K562 (cell line): Measurements from ENCODE around the gene PRDM2. TPM values are rescaled to one million over a fixed set of nuclear protein-coding genes. Genes with fewer than 3 reads are reported as not detected.

ENCODE experiments used
- ATAC-seq: fragments of 200-7000 bp; cut with Tn5 transposase; 3 replicates; pipeline ENCODE4 v1.9.1; 2020; ENCODE audit warnings: moderate library complexity
- BruUV-seq: library from RNA; stranded (reverse); fragments of 400-500 nt; replicated peaks from 2 replicates; lab custom pipeline; 2021; lab: Mats Ljungman, UMichigan
- CTCF ChIA-PET: fragments of 300-600 bp; formaldehyde crosslinking; extraction: SDS; loops from one replicate; lab custom pipeline; 2021; ENCODE audit warnings: low intra/inter-chr PET ratio; lab: Yijun Ruan, JAX
- POLR2A ChIA-PET: fragments of 300-600, 350-650 bp; sonication (Branson Sonifier 250); formaldehyde crosslinking; extraction: SDS; loops from one replicate; lab custom pipeline; 2021; ENCODE audit warnings: antibody characterized with exemption, inconsistent platforms; lab: Yijun Ruan, JAX
- DNase-seq, 4 experiments: peaks; one replicate each; pipeline versions ENCODE4 v3.0.0 to v3.0.0-alpha.2; 2011 to 2018; ENCODE audit warnings: low spot score in 3 of 4, mixed read lengths in 3 of 4; ENCODE audit errors: extremely low read depth in 1 of 4
- FAIRE-seq: peaks from 2 replicates; lab custom pipeline; 2011; peaks lifted over from hg19 to GRCh38; lab: Jason Lieb, UNC
- H2AFZ ChIP-seq: 2 replicates; pipeline ENCODE4 v1.6.0; 2011; ENCODE audit warnings: low read depth, low read length, control low read depth, inconsistent platforms
- H3K27ac ChIP-seq: fragments of 200-600 bp; 3 replicates; pipeline ENCODE4 v1.8.0; 2011; ENCODE audit warnings: low read depth, mild to moderate bottlenecking, control low read depth, inconsistent platforms, low read length, moderate library complexity, mixed read lengths; ENCODE audit errors: extremely low read depth
- H3K27me3 ChIP-seq, 2 experiments: fragments of 300-600 bp in 1 of 2; 2 replicates in 1 of 2; 3 replicates in 1 of 2; pipeline versions ENCODE4 v1.6.0 to v1.8.0; 2011; ENCODE audit warnings: inconsistent platforms in 2 of 2, low read length in 2 of 2, mild to moderate bottlenecking in 1 of 2, mixed read lengths in 1 of 2, moderate library complexity in 1 of 2; ENCODE audit not compliant: control insufficient read depth in 2 of 2, insufficient read depth in 2 of 2
- H3K36me3 ChIP-seq: fragments of 300-600 bp; 3 replicates; pipeline ENCODE4 v1.8.0; 2011; ENCODE audit warnings: mild to moderate bottlenecking, low read length, inconsistent platforms; ENCODE audit not compliant: control insufficient read depth, insufficient read depth
- H3K4me1 ChIP-seq, 2 experiments: fragments of 200-600 bp in 1 of 2; replicated peaks in 1 of 2; 2 replicates in 1 of 2; 3 replicates in 1 of 2; pipeline versions ENCODE4 v1.5.1 to v1.8.0; 2011; ENCODE audit warnings: inconsistent platforms in 2 of 2, low read length in 2 of 2, mild to moderate bottlenecking in 1 of 2, mixed read lengths in 1 of 2, moderate library complexity in 1 of 2; ENCODE audit not compliant: control insufficient read depth in 2 of 2, insufficient read depth in 2 of 2
- H3K4me2 ChIP-seq: 2 replicates; pipeline ENCODE4 v1.6.1; 2011; ENCODE audit warnings: low read length, control low read depth, inconsistent platforms, mixed read lengths; ENCODE audit not compliant: insufficient read depth
- H3K4me3 ChIP-seq: fragments of 200-600 bp; sonication (generic), shearing (Covaris generic); 2 replicates; pipeline ENCODE4 v1.5.1; 2016; ENCODE audit warnings: control low read depth, inconsistent platforms
- H3K79me2 ChIP-seq: fragments of 200-600 bp; 3 replicates; pipeline ENCODE4 v1.8.0; 2011; ENCODE audit warnings: low read length, inconsistent platforms; ENCODE audit not compliant: control insufficient read depth, insufficient read depth
- H3K9ac ChIP-seq, 2 experiments: 2 replicates each; pipeline versions ENCODE4 v1.6.0 to v1.6.1; 2011; ENCODE audit warnings: low read depth in 2 of 2, low read length in 2 of 2, control low read depth in 1 of 2, inconsistent platforms in 1 of 2, mild to moderate bottlenecking in 1 of 2, mixed read lengths in 1 of 2; ENCODE audit not compliant: insufficient read depth in 1 of 2
- H3K9me1 ChIP-seq: one replicate; pipeline ENCODE4 v1.6.0; 2011; ENCODE audit warnings: inconsistent platforms, mild to moderate bottlenecking, low read length, moderate library complexity; ENCODE audit not compliant: control insufficient read depth, insufficient read depth
- H3K9me3 ChIP-seq: replicated peaks from 2 replicates; pipeline ENCODE4 v1.5.1; 2011; ENCODE audit warnings: low read depth, low read length, inconsistent platforms; ENCODE audit not compliant: control insufficient read depth, insufficient read depth
- H4K20me1 ChIP-seq: replicated peaks from 2 replicates; pipeline ENCODE4 v1.6.1; 2011; ENCODE audit warnings: low read length, inconsistent platforms, mixed read lengths; ENCODE audit not compliant: control insufficient read depth, insufficient read depth
- CREB3 ChIP-seq: fragments of 450-650 bp; conservative IDR thresholded peaks from 2 replicates; pipeline ENCODE4 v1.6.1; 2016; ENCODE audit warnings: missing genetic modification characterization, low read depth, mild to moderate bottlenecking, missing compliant biosample characterization, moderate library complexity
- CREM ChIP-seq: IDR thresholded peaks from 2 replicates; pipeline ENCODE4 v1.6.1; 2014; ENCODE audit warnings: antibody characterized with exemption, low read depth
- EHMT2 ChIP-seq: fragments of 450-650 bp; IDR thresholded peaks from 2 replicates; pipeline ENCODE4 v1.6.1; 2018; ENCODE audit warnings: antibody characterized with exemption
- MXI1 ChIP-seq: IDR thresholded peaks from 2 replicates; pipeline ENCODE4 v1.6.1; 2011; ENCODE audit warnings: low read depth, mild to moderate bottlenecking, improper control_type of control experiment, low read length
- NR2C2 ChIP-seq, 2 experiments: fragments of 200-800 bp in 1 of 2; sonication (Bioruptor generic) in 1 of 2; sonication (generic) in 1 of 2; formaldehyde crosslinking in 1 of 2; IDR thresholded peaks; 2 replicates each; pipeline versions ENCODE4 v1.6.1 to v1.8.0; 2016 to 2022; ENCODE audit warnings: mild to moderate bottlenecking in 1 of 2, missing compliant biosample characterization in 1 of 2, missing genetic modification characterization in 1 of 2, missing genetic modification reagents in 1 of 2
- PML ChIP-seq: IDR thresholded peaks from 2 replicates; pipeline ENCODE4 v1.6.1; 2012; ENCODE audit warnings: low read length, inconsistent platforms
- SIRT6 ChIP-seq: IDR thresholded peaks from one replicate; pipeline ENCODE4 v1.6.1; 2012; ENCODE audit warnings: low read depth, mild to moderate bottlenecking, control low read depth, inconsistent platforms, low read length, moderate library complexity
- ZBED1 ChIP-seq: IDR thresholded peaks from 2 replicates; pipeline ENCODE4 v1.6.1; 2014
- ZBTB17 ChIP-seq: fragments of 450-650 bp; formaldehyde crosslinking; IDR thresholded peaks from 2 replicates; pipeline ENCODE4 v1.4.0; 2020; ENCODE audit warnings: mild to moderate bottlenecking
- ZNF253 ChIP-seq: fragments of 250-450 bp; sonication (Bioruptor Pico); conservative IDR thresholded peaks from 2 replicates; pipeline ENCODE4 v1.6.1; 2021; ENCODE audit warnings: mild to moderate bottlenecking
- ZNF407 ChIP-seq: fragments of 450-650 bp; IDR thresholded peaks from 2 replicates; pipeline ENCODE4 v1.6.1; 2016; ENCODE audit warnings: low read depth
- ZNF445 ChIP-seq: fragments of 250-450 bp; sonication (Bioruptor Pico); IDR thresholded peaks from 2 replicates; pipeline ENCODE4 v1.4.0; 2020; ENCODE audit warnings: low read depth, mild to moderate bottlenecking, moderate library complexity
- WGBS: fragments of 100-300 bp; shearing (Covaris generic); methylation state at CpG from one replicate; pipeline ENCODE4 v1.1.6; 2016; ENCODE audit warnings: low coverage, mixed read lengths; ENCODE audit not compliant: insufficient coverage; ENCODE audit errors: missing lambda C conversion rate; 5-methylcytosine and 5-hydroxymethylcytosine counted together
- in situ Hi-C: fragments of 300-500 bp; cut with MboI; formaldehyde crosslinking; loops from 4 replicates; pipeline ENCODE4 v1.15.0; 2018; ENCODE audit warnings: inconsistent platforms, mixed read lengths
- intact Hi-C: fragments of 100-400 bp; cut with micrococcal nuclease; formaldehyde crosslinking; loops from 2 replicates; pipeline ENCODE4 v1.14.2; 2022
- polyA plus RNA-seq, 8 experiments: library from polyadenylated mRNA; depleted of rRNA in 4 of 8; stranded (reverse) in 5 of 8; unstranded in 3 of 8; fragments of >200 nt; fragmentation: Nextera tagmentation in 2 of 8; fragmentation: Illumina TruSeq in 1 of 8; extraction: Ambion mirVana in 2 of 8; extraction: Trizol in 1 of 8; gene quantifications; 2 replicates each; pipeline versions ENCODE4 v1.2.1 to v1.2.3, GENCODE V29; 2011 to 2014; ENCODE audit warnings: inconsistent platforms in 1 of 8, missing spikeins in 1 of 8
- total RNA-seq, 7 experiments: library from RNA; depleted of rRNA in 6 of 7; stranded (reverse); fragments of >200 nt in 6 of 7; fragmentation: Illumina TruSeq in 2 of 7; extraction: Trizol in 2 of 7; gene quantifications; 2 replicates each; pipeline versions ENCODE4 v1.2.1 to v1.2.3, GENCODE V29; 2011 to 2021; ENCODE audit warnings: low replicate concordance in 1 of 7
- TF ChIP-seq, protein P1 (sequence below): fragments of 450-650 bp; IDR thresholded peaks from 2 replicates; pipeline ENCODE4 v1.6.1; 2016

Gene PRDM2
- total and polyA plus RNA-seq, 9 of the 15 experiments (the other 6 are each of a cell fraction or from before 2014, with no cell fraction given): 5.4 to 27.6 (median 12.5) TPM

- H3K9me1 ChIP-seq: no peaks in the 10 kb centered on the region
- peaks cover 68% of the 10 kb centered on the region for H3K79me2 ChIP-seq
- ChIA-PET POLR2A (interaction anchor here (0.6 kb wide), 1 partner anchor 1607 kb away, joined by 3 read pairs; no protein-coding TSS in a partner anchor), CTCF (no interaction called here)
- 82% methylated on average over 5 of the region's 5 CpGs for WGBS
- DNase-seq (no peak), ATAC-seq (no peak), FAIRE-seq (no peak)
- in situ Hi-C loops: no loop called here
- no peak overlapping the region for H3K4me2 ChIP-seq
- no TSS peak for BruUV-seq
- peaks cover 11 to 13% of the 10 kb centered on the region in 2 experiments; a peak in 4 of 5 replicates for H3K4me1 ChIP-seq
- H2AFZ ChIP-seq: no peak overlapping the region
- H3K9me3 ChIP-seq: no peaks in the 10 kb centered on the region
- TF ChIP-seq MXI1: no peak
- no peak for TF ChIP-seq CREB3 (tag)
- no peak for TF ChIP-seq SIRT6
- 0 out of 2 replicates have a peak, but pooled peaks have one; percentile 5 for TF ChIP-seq CREM
- no peak for TF ChIP-seq ZNF407
- TF ChIP-seq ZNF445 (CRISPR knock-in tag): no peak
- no peak for TF ChIP-seq NR2C2 (CRISPR knock-in tag; IDR thresholded peaks at IDR 0.05)
- TF ChIP-seq NR2C2 (tag; IDR thresholded peaks at IDR 0.05): no peak
- no peak for TF ChIP-seq EHMT2
- no peak for TF ChIP-seq ZBED1
- TF ChIP-seq, protein P1, sequence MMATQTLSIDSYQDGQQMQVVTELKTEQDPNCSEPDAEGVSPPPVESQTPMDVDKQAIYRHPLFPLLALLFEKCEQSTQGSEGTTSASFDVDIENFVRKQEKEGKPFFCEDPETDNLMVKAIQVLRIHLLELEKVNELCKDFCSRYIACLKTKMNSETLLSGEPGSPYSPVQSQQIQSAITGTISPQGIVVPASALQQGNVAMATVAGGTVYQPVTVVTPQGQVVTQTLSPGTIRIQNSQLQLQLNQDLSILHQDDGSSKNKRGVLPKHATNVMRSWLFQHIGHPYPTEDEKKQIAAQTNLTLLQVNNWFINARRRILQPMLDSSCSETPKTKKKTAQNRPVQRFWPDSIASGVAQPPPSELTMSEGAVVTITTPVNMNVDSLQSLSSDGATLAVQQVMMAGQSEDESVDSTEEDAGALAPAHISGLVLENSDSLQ: peak; percentile 44; the same call in 1 of the 2 replicates
- no peak for TF ChIP-seq PML
- TF ChIP-seq ZNF253 (CRISPR knock-in tag): no peak
- no peak for TF ChIP-seq ZBTB17 (CRISPR knock-in tag)
- no peak overlapping the region for H3K4me3 ChIP-seq
- no peak overlapping the region for H3K27ac ChIP-seq
- peaks cover 21% of the 10 kb centered on the region; the same call in 2 of the 3 replicates for H3K36me3 ChIP-seq
- peaks cover 22% of the 10 kb centered on the region; the same call in 1 of the 2 replicates for H4K20me1 ChIP-seq
- H3K9ac ChIP-seq: peak overlapping the region in 1 of 2 experiments; percentile 59; a peak in 1 of 4 replicates
- no peaks in the 10 kb centered on the region for H3K27me3 ChIP-seq
- intact Hi-C loops: no loop called here
Observed at GRCh38 chr1:13751458-13751871, 51.5 kb downstream of the PRDM2 start.
